GM19023 (cell line): ENCODE results near the gene PLPP1.
"Not testable (repeated sequence)": the region's sequence is repeated elsewhere in the genome, so short reads cannot be mapped to it uniquely, and the experiment has no call there.

Experiments used
- ATAC-seq: cut with Tn5 transposase; IDR thresholded peaks from one replicate; pipeline ENCODE4 v1.9.1; 2021; ENCODE audit warnings: mild to moderate bottlenecking, moderate library complexity; ENCODE audit not compliant: unreplicated experiment

The PLPP1 gene

GRCh38 chr5:55547781-55548180, 13.0 kb upstream of the PLPP1 start:
- ATAC-seq: no peak

DNA sequence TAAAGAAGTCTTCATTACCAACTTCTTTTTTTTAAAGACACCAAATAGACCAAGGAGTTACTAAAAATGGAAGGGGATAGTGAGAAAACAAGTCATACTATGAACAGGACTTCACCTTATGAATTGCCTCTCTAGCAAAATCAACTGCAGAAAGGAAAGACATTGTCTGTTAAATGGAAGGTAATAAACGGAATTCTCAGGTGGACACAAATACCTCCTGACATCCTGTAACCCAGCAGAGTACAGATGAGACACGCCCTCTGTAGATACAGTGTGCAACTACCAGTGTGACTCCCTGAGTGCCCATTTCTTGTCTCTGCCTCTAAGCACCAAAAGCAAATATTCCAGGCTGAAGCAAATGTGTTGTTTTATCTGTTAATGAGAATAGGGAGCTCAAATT, 12.2 kb upstream of the PLPP1 start:
- ATAC-seq: no peak

GRCh38 chr5:55544341-55544740, 9.6 kb upstream of the PLPP1 start:
- no peak for ATAC-seq

DNA sequence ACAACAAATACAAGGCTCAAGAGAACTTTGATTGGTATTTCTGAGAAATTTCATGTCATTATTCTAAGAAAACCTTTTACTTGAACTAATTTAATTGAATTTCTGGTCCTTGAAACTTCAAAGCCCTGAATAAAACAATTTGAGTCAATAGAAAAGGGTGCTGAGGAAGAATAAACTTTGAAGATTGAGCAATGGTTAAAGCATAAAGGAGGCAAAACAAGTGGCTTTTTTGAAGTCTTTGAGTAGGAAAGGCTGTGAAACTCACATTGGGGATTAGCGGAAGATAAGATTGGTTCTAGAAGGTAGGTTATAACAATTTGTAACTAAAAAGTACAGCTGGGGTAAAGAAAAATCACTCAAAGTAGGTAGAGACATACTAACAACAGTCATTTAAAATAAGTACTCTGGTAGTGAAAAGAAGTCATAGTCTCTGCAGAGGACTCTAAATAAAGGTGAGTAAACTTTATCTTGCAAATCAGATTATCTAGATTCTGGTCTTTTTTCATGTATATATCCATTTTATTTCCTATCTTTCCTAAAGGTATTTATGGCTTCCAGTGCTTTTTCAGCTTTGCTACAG, 6.4 kb upstream of the PLPP1 start:
- no peak for ATAC-seq

- ATAC-seq: no peak
These were observed 5.8 kb upstream of the PLPP1 start for GRCh38 chr5:55540525-55540924.

DNA sequence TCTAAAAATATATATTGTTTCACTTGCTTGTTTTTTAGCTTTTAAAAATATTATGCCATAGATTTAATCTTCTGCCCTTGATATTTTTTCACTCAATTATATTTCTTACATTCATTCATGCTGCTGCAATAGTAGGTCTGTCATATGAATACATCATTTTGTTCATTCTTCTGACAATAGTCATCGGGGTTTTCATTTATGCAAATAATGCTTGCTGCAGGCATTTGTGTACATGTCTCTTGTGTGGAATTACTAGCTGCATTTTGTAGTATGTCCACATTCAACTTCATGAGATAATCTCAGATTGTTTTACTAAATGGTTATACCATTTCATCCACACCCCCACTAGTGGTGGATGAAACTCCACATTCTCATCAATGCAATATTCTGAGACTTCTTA, 5.3 kb upstream of the PLPP1 start:
- ATAC-seq: no peak

GRCh38 chr5:55538661-55539060, 3.9 kb upstream of the PLPP1 start:
- no peak for ATAC-seq

- not testable (repeated sequence) for ATAC-seq
These were observed 2.6 kb upstream of the PLPP1 start for GRCh38 chr5:55537315-55537714.

DNA sequence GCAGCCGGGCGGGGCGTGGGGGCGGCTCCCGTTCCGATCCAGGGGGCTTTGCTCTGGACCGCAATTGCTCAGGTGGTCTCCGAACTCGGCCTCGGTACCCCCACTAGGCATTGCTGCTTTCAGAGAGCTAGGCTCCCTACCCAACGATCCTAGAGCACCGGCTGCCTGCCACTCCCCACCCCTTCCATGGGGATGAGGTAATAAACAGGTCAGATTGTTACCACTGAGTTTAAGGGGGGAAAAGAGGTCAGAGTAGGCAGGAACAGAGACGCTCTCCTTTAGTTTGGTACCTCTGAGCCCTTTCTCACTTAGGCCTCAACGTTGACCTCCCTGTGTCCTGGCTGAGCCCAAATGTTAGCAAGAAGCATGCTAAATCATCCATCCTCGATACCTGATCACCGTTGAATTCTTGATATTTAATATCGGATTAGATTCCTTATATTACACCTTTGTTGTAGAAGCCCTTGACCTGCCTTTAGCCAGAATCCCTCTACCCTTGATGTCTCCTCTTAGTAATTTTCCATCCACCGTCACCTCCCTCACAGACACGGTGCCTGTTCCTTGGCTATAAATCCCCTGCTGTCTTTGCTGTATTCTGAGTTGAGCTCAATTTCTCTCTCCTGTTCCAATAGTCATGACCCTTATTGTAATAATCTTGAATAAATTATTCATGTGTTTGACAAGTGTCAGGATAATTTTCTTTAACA, 588 bp upstream of the PLPP1 start:
- ATAC-seq: peak; percentile 4

GRCh38 chr5:55533521-55534435, 986 bp downstream of the PLPP1 start:
- peak; percentile 36 for ATAC-seq

GRCh38 chr5:55530669-55531068, 4.1 kb downstream of the PLPP1 start:
- ATAC-seq: no peak

DNA sequence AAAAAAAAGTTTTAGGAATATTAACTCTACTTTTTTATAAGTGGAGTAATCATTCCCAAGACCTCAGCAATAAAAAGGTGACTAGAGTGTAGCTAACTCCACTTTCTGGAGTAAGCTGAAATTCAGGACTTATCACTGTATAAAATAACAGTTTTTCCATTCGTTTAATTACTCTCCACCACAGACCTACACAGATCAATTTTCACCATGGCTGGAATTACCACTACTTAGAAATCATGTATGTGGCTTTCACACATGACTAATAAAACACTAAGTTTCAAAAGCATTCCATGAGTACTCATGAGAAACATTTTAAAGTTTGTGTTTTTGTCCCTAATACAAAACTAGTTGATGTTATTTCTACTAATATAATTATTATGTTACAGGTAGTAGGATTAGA, 9.9 kb downstream of the PLPP1 start:
- ATAC-seq: no peak

DNA sequence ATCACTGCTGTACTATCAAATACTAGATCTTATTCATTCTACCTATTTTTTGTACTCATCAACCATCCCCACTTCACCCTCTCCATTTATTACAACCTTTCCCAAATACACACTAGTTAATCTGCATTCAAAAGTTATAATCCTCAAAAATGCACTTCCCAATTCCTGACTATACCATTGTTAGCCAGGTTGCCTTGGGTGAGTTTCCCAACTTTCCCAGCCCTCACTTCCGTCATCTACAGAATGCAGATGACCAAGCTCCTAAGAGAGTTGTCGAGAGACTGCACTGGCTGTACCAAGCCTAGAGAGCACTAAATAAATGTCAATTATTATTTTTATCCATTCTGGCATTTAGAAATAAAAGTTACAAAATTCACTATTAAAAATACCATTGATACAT, 11.5 kb downstream of the PLPP1 start:
- ATAC-seq: no peak

- ATAC-seq: no peak
These were observed 12.9 kb downstream of the PLPP1 start for GRCh38 chr5:55521881-55522280.

- no peak for ATAC-seq
These were observed 14.5 kb downstream of the PLPP1 start for GRCh38 chr5:55520117-55520839.

DNA sequence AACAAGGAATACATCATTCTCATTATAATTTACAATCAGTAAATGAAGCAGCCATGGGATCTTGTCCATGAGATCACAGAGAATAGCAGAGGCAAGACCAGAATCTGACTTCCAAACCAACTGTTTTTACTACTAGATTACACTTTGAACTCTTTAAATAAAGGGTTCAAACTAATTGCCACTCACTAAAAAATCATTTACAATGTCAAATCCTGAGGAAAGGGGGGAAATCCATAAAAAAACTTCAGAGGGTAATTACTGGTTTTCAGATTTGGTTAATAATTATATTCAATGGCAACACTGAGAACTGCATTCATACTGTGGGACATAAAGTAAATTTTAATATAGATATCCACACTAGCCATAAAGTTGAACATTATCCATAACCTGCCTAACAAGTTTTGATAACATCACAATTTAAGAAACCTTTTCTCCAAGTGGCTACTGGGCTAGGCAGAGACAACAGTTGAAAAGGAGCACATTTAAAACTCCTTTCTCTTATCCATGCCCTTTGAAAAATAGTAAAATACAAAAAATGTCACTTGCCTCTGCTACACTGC, 15.9 kb downstream of the PLPP1 start:
- ATAC-seq: no peak

- no peak for ATAC-seq
These were observed 17.0 kb downstream of the PLPP1 start for GRCh38 chr5:55517804-55518203.

DNA sequence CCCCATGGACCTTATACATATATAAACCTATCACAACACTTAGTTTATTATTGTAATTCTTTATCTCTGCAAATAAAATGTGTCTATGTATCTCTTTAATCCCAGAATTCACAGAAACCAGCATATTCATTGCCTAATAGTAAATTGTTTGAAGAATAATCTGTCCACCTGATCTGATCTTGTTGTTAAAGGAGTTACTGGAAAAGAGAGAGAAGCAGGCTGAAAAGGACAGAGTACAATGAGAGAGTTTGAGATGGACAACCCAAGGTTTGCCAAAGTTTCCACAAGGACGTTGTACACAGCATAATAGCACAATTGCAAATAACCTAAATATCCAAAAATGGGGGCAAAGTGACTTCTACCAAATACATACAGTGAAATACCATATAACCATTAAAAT, 23.8 kb downstream of the PLPP1 start:
- no peak for ATAC-seq

DNA sequence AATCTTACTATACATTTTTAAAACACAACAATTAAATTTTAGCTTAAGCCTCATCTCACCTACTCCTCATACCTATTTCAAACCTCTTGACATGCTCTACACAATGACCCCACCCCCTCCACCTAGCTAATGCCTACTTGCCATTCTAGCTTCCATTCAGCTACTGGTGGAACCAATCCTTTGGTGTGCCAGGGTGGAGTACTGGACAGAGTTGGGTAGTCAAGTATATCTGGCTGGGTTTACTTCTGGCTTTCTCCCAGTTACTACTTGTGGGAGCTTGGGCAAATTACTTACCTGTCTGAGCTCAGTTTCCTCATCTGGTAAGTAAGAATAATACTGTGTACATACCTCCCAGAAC, 24.3 kb downstream of the PLPP1 start:
- no peak for ATAC-seq

DNA sequence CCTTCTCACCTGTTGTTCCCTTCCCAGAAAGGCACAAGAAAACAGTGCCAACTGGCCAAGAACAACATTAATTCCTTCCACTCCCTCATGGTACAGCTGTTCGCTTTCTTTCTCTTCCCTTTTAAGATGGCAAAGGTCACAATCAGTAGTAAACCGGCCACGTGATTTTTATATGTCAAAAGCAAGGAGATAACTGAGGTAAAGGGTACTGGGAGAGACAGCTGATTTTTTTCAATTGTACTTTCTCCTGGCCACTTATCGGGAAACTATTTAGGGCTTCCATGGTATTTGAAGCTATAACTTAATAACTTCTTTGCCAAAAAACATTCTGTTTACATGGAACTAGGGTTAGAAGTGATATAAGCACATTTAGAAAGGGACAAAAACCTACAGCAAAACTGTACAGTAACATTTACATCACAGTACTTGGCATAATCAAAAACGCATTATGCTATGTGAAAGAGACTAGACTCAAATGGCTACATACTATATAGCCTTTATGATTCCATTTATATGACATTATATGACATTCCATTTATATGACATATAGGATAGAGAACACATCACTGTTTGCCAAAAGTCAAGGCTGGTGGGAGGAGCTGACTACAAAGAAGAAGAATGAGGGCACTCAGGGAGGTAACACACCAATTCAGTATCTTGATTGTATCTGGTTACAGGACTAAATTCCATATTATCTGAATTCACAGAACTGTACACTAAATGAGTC, 24.8 kb downstream of the PLPP1 start:
- ATAC-seq: no peak
